ENCODE measurements around the gene DDX27.

DDX27 gene

GRCh38 chr20:49276961-49277785, 58.0 kb downstream of the DDX27 start:
- DNase-seq (ENCODE audit: low read depth, low spot score) = no peak

DNA sequence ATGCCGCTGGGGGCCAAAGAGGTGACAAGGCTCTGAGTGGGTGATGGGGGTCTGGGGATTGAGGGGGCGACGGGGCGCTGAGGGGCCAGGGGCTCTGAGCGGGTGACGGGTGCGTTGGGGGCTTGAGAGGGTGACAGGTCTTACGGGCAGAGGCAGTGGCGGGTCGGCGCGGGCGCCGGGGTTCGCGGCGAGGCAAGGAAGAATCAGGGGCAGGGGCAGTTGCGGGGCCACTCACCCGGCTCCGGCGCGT, 58.5 kb downstream of the DDX27 start:
- DNase-seq (ENCODE audit: low read depth, low spot score) = no peak

GRCh38 chr20:49278036-49278817, 59.0 kb downstream of the DDX27 start, which contains the start of gene ZNFX1:
Gene ZNFX1 (minus strand): TSS chr20:49278057. CDS start chr20:49275839, 2,218 bp downstream.
- DNase-seq (ENCODE audit: low read depth, low spot score) = peak; percentile 94

GRCh38 chr20:49278818-49279676, 59.8 kb downstream of the DDX27 start:
- no peak for DNase-seq (ENCODE audit: low read depth, low spot score)

GRCh38 chr20:49279677-49280462, 60.7 kb downstream of the DDX27 start:
- no peak for DNase-seq (ENCODE audit: low read depth, low spot score)

- DNase-seq (ENCODE audit: low read depth, low spot score) = no peak
These were observed 61.3 kb downstream of the DDX27 start for GRCh38 chr20:49280463-49281058.

DNA sequence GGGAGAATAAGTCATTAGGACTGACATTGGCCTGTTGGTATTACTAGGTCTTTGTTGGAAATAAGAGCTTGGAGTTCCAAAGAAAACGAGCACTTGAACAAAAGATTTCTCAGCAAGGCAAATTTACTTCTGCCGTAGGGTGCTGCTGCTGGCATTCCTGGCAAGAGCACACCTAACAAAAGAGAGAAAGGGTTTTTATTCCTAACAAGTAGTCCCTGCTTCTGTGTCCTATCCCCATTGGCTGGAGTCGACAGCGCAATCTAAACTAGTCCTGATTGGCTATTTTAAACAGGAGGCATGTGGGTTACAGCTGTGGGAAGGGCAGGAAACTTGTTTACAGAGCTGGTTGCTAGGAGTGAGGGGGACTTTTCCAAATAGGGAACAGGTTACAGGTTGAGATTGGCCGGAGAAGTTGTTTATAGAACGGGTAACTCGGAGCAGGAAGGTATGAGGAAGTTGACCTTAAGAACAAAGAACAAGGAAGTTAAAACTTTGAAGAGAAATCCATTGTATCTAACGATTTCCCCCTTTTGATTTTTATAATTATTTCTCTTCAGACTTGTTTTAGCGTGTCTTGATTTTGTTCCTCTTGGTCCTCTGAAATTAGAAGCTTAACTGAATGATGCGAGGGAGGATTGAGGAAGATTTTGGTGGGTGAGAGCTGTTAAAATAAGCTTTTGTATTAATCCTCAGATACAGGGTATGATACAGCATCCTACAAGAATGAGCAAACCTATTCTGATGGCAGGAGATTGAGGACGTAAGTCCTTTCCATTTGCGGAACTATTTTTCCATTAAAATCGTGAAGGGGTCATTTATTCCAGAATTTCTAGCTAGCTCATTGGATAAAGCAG, 62.1 kb downstream of the DDX27 start:
- no peak for DNase-seq (ENCODE audit: low read depth, low spot score)

DNA sequence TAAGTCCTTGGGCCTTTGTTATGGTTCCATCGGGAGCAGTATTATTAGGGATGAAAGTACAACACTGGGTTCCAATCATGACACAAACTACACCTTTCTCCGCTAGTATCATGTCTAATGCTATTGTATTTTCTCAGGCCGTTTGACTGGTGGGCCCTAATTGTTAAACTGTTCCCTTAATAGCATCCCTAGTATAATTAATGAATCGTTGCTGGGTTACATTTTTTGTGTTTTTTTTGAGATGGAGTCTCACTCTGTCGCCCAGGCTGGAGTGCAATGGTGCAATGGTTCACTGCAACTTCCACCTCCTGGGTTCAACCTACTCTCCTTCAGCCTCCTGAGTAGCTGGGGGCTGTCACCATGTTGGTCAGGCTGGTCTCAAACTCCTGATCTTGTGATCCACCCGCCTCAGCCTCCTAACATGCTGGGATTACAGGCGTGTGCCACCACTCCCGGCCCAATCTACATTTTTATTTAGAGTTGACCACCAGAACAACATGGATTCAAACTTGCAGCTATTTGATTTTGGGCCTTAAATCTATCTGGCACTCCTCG, 62.8 kb downstream of the DDX27 start:
- DNase-seq (ENCODE audit: low read depth, low spot score) = no peak

- no peak for DNase-seq (ENCODE audit: low read depth, low spot score)
These were observed 63.5 kb downstream of the DDX27 start for GRCh38 chr20:49282584-49283171.

DNA sequence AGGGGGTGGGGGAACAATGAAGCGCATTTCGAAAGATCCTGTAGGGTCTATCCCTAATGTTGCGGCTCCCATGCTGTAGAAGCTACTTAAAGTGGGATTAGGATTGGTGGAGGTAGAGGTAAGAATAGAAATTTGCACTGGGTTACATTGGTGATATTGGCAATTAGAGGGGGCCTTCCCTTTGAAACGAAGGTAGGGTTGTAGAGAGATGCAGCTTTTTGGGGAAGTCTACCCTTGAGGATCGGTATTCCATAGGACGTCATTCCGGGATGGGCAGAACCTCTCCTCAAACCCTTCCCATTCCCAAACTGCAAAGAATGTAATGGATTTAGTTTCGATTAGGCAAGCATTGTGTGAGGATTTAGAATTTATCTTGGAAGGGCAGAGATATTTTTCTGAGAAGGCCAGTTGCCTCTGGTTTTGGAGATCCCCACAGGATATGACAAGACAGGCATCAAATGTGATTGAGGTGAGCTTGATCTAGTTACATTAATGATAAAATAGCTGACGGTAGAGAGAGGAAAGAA, 64.0 kb downstream of the DDX27 start:
- DNase-seq (ENCODE audit: low read depth, low spot score) = no peak

DNA sequence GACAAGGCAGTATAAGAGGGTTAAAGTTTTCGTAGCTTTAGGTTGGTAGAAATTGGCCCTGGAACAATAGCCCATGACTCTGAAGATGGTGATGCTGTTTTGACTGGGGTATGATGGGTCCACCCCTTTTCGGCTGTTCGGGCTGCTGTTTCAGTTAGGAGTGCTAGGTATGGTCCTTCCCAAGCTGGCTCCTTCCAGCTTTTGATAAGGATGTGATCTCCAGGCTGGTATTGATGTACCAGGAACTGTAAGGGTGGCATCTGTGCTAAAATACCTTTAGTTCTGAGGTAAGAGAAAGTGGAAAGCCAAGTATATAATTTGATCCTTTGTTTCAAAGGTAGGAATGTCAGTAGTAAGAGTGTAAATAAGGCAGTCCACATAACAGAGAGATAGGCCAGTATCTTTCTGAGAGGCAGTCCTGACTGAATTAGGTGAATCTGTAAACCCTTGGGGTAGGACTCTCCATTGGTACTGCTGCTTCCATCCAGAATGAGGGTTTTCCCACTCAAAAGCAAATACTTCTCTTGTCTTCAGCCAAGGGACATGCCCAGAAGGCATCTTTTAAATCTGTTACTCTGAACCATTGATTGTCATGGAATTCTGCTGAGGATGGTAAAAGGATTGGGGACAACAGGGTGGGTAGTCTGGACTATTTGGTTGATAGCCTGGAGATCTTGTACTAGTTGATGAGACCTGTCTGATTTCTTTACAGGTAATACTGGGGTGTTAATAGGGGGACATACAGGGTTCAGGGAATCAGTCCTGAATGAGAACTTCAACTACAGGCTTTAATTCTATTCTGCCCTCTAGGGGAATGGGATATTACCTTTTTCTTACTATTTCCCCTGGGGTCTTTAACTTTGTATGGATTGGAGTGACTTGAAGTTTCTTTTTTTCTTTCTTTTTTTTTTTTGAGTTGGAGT, 64.7 kb downstream of the DDX27 start:
- DNase-seq (ENCODE audit: low read depth, low spot score) = no peak

DNA sequence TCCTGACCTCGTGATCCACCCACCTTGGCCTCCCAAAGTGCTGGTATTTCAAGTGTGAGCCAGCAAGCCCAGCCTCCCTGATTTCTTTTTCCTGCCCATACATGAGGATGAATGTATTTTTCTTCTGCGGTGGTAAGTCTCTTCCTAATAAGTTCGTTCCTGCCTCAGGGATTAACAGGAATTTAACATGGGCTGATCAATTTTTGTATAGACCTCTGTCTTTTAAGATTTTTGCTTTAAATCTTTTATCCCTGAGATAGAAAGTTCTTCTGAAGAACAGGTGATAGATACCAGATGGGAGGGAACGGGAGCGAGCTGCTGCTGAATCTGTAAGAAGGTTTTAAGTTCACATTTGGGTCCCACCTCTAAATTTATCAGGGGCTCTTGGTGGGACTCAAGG, 65.6 kb downstream of the DDX27 start:
- DNase-seq (ENCODE audit: low read depth, low spot score) = no peak

DNA sequence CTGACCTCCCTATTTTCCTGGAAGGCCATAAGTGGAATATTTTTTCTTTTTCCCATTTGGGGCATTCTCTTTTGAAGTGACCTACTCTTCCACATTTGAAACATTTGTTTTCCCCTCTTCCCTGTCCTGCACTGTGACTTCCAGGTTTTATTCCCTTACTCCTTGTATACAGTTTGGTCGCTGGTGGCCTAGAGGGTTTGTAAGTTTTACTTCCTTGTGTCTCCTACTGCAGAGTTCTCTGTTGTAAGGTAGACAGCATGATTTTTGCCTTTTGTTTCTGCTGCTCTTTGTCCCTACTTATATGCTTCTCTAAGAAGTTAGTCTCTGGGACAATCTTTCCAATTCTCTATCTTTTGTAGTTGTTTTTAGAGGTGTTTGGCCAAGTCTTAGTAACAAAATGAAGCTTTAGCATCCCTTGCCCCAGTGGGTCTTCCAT, 66.0 kb downstream of the DDX27 start:
- DNase-seq (ENCODE audit: low read depth, low spot score) = no peak

DNA sequence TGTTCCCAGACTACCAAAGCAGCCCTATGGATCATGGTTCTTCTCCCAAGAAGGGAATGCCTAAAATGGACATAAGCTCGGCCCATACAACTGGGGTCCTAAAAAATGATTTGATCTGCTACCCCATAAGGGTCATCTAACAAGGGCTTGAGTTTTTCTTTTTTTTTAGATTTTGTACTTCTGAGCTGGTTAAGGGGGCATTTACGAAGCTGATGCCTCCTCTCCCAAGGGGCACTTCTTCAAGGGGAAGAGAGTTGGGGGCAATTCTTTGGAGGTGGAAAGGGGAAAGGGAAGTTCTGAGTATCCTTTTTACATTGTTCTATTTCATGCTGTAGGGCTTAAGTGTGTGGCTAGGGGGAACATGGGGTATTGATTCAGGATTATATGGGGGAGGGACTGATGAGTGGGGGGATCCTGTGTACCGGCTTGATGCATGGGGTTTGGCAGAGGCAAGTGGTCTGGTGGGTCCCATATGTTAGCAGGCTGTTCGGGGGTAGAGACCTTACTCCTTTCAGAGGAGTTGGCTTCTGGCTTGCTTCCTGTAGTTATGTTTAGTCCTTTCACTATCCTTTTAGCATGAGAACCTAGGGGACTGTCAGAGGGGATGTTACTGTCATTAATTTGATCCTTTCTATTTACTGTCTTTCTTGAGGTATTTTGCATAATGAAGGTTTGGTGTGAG, 66.7 kb downstream of the DDX27 start:
- no peak for DNase-seq (ENCODE audit: low read depth, low spot score)

- no peak for DNase-seq (ENCODE audit: low read depth, low spot score)
These were observed 67.7 kb downstream of the DDX27 start for GRCh38 chr20:49286689-49287551.

DNA sequence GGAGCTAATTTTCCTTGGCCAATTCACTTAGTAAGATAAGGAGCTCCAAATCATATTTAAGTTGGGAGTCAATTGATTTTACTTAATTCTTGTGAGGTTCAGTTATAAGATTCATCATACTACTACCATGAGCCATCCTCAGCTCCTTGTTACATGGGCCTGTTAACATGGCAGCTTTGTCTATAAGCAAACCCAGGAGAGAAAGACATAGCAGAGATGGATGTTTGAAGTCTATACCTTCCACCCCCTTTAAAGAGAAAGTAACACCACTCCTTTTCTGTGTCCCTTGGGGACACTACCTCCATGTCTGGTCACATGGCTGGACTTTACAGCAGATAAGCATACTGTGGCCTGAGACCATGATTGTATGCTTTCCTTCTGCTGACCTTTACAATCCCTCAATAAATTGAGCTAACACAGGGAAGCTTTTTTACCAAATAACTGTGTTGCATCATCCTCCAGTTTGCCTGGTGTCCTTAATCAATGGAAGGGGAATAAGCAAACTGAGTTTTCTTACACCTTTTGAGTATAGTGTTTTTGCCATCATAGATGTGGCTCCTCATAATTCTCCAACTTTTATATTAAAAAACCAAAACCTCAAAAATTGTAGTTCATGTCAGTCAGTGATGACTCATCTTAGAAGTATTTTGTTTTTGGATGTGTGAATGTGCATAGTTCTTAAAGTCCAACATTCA, 68.5 kb downstream of the DDX27 start:
- no peak for DNase-seq (ENCODE audit: low read depth, low spot score)

Measured in activated naive CD8-positive, alpha-beta T cell treated with anti-CD3 and anti-CD28 coated beads, Interleukin-2, amount 50 U/mL, for 16 hours (primary cell).